Measurements from ENCODE around the gene SENP6. TPM values are rescaled to one million over a fixed set of nuclear protein-coding genes. Genes with fewer than 3 reads are reported as not detected.
"Not testable (repeated sequence)": the region's sequence is repeated elsewhere in the genome, so short reads cannot be mapped to it uniquely, and the experiment has no call there.

The SENP6 gene
- polyA plus RNA-seq, 1 donor, result 186 TPM

DNA sequence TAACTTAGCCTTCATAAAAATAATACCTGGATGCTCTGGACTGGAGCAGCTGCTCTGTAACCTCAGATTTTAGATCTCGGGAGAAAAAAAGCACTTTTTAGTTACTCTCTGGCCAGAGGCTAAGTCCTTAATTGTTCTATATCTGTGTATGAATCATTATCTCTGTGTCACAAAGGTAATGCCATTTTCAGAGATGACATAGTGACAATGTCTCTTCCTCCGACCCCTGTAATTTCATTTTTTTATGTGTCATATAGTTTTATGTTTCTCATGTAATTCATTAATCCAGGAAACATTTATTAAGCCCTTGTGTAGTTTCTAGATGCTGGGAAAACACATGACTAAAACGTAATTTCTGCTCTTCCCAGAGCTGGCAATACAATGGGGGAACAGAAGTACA is 55.6 kb downstream of the SENP6 start:
- no peak for DNase-seq

DNA sequence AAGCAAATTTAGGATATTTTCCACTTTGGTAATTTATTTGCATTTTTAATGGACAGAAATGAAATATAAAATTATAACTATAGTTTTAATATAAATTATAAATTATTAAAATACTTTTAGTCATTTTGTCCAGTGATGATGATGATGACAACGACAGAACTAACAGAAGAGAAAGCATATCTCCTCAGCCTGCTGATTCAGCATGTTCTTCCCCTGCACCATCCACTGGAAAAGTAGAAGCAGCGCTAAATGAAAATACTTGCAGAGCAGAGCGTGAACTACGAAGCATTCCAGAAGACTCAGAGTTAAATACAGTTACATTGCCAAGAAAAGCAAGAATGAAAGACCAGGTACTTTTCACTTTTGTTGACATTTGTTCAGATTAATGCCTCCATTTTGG is 64.9 kb downstream of the SENP6 start:
- no peak for DNase-seq

DNA sequence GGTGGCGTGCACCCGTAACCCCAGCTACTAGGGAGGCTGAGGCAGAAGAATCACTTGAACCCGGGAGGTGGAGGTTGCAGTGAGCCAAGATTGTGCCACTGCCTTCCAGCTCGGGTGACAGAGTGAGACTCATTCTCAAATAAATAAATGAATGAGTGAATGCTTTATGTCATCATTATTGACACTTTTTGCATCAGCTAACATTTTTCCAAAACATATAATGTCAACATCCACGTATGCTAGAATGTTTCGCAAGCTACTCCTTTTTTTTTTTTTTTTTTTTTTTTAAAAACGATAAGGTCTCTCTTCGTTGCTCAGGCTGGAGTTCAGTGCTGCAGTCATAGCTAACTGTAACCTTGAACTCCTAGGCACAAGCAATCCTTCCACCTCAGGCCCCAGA is 72.2 kb downstream of the SENP6 start:
- no peak for DNase-seq

DNA sequence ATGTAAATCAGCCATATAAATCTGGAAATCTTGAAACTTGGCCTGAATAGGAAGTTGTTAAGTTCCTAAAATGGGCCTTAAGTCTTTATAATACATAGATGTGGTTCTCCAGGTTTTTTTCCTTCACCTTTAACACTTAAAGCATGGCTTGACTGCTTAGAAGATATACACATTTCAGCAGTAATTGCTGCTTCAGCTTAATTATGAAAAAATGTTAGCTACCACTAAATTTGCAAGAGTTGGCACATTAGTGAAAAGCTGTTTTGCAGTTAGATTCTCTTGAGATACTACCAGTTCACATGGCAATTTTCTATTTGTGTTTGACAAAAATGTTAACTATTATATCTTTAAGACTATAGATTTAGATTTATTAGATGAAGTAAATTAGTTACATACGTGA is 74.7 kb downstream of the SENP6 start:
- DNase-seq, result no peak

DNA sequence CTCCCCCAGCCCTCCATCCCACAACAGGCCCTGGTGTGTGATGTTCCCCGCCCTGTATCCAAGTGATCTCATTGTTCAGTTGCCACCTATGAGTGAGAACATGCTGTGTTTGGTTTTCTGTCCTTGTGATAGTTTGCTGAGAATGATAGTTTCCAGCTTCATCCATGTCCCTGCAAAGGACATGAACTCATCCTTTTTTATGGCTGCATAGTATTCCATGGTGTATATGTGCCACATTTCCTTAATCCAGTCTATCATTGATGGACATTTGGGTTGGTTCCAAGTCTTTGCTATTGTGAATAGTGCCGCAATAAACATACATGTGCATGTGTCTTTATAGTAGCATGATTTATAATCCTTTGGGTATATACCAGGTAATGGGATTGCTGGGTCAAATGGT is 80.9 kb downstream of the SENP6 start:
- DNase-seq, result not testable (repeated sequence)

DNA sequence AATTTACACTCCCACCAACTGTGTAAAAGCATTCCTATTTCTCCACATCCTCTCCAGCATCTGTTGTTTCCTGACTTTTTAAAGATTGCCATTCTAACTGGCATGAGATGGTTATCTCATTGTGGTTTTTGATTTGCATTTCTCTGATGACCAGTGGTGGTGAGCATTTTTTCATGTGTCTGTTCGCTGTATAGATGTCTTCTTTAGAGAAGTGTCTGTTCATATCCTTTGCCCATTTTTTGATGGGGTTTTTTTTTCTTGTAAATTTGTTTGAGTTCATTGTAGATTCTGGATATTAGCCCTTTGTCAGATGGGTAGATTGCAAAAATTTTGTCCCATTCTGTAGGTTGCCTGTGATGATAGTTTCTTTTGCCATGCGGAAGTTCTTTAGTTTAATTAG is 81.3 kb downstream of the SENP6 start:
- not testable (repeated sequence) for DNase-seq

DNA sequence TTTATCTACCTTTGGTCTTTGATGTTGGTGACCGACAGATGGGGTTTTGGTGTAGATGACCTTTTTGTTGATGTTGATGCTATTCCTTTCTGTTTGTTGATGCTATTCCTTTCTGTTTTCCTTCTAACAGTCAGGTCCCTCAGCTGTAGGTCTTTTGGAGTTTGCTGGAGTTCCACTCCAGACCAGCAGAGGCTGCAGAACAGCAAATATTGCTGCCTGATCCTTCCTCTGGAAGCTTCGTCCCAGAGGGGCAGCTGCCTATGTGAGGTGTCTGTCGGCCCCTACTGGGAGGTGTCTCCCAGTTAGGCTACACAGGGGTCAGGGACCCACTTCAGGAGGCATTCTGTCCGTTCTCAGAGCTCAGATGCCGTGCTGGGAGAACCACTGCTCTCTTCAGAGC is 85.9 kb downstream of the SENP6 start:
- DNase-seq, result not testable (repeated sequence)

DNA sequence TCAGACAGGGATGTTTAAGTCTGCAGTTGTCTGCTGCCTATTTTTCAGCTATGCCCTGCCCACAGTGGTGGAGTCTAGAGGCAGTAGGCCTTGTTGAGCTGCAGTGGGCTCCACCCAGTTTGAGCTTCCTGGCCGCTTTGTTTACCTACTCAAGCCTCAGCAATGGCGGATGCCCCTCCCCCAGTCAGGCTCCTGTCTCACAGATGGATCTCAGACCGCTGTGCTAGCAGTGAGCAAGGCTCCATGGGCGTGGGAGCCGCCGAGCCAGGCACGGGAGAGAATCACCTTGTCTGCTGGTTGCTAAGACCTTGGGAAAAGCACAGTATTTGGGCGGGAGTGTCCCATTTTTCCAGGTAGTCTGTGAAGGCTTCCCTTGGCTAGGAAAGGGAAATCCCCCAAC is 86.3 kb downstream of the SENP6 start:
- not testable (repeated sequence) for DNase-seq

DNA sequence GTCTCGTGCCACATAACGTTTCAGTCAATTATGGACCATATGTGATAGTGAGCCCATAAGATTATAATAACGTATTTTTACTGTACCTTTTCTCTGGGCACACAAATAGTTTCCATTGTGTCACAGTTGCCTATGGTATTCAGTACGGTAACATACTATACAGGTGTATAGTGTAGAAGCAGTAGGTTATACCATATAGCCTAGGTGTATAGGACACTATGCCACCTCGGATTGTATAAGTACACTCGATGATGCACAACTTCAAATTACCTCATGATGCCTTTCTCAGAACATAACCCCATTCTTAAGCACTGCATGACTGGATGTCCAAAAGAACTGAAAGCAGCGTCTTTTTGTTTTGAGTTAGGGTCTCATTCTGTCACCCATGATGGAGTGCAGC is 87.9 kb downstream of the SENP6 start:
- no peak for DNase-seq

DNA sequence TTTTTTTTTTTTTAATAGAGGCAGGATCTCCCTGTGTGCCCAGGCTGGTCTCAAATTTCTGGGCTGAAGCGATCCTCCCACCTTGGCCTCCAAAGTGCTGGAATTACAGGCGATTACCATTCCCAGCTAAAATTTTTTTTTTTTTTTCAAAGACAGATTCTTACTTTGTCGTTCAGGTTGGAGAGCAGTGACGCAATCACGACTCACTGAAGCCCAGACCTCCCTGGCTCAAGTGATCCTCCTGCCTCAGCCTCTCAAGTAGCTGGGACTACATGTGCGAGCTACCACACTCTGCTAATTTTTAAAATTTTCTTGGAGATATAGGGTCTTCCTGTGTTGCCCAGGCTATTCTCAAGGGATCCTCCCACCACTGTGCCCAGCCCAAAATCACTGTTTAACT is 89.3 kb downstream of the SENP6 start:
- no peak for DNase-seq

DNA sequence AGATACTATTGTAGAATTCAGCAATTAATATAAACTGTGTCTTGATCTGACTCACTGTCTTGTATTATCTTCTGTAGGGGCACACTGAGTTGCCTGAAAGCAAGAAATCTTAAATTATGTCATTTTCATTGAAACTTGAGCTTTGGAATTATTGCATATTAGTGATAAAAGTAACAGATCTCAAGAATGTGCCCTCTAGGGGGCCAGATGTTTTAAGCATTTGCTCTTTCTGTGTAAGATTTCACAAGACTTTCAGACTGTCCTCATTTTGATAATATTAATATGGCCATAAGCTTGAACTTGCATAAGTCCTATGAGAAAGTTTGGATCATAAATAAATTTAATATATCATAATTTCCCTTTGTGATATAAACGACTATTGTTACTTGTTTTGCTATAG is 91.9 kb downstream of the SENP6 start:
- DNase-seq, result no peak

DNA sequence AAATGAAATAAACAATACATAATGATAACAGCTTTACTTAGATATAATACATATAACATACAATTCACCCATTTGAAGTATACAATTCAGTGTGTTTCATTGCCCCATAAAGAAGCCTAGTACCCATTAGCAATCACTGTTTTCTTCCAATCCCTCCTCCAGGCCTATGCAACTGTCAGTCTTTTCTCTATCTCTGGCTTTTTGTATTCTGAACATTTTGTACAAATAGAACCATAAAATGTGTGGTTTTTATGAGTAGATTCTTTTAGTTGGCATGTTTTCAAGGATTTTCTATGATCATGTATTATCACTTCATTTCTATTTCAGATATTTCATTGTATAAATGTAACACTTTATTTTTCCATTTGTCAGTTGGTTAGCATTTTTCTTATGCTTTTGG is 92.7 kb downstream of the SENP6 start:
- no peak for DNase-seq

DNA sequence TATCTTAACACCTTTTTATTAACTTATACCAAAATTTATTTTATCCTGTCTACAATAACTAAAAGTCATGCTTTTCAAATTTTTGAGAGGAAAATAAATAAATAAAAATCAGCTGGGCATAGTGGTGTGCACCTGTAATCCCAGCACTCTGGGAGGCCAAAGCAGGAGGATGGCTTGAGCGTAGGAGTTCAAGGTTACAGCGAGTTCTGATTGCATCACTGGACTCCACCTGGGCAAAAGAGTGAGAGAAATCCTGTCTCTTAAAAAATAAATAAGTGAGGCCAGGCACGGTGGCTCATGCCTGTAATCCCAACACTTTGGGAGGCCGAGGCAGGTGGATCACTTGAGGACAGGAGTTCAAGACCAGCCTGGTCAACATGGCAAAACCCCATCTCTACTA is 106.7 kb downstream of the SENP6 start:
- DNase-seq, result not testable (repeated sequence)

DNA sequence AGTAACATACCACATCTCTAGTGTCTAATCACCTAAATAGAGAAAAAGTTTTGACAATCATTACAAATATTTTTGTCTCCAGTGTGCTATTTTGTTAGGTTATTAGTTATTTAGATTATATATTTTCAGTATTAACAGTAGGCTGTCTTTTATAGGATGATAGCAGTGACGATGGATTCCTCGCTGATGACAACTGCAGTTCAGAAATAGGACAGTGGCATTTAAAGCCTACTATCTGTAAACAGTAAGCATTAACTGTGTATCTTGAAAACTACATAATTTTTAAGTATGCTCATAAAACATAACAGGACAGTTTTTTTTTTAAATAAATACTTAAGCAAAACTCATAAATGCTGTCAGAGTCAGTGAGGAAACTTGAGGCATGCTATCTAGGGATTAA is 109.5 kb downstream of the SENP6 start:
- no peak for DNase-seq

DNA sequence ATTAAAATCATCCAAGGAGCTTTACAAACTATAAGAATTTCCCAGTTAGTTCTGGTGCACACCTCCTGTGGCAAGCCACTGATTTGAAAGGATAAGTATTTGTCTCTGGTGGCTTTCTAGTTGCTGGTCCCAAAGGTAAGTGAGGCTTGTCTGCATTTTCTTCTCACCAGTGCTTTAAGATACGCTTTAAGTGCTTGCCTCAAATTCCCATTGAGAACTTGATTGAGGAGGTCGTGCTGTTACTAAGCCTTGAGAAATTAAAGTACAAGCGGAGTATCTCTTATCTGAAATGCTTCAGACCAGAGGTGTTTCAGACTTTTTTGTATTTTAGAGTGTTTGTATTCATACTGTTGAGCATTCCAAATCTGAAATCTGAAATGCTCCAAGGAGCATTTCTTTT is 117.5 kb downstream of the SENP6 start:
- no peak for DNase-seq

DNA sequence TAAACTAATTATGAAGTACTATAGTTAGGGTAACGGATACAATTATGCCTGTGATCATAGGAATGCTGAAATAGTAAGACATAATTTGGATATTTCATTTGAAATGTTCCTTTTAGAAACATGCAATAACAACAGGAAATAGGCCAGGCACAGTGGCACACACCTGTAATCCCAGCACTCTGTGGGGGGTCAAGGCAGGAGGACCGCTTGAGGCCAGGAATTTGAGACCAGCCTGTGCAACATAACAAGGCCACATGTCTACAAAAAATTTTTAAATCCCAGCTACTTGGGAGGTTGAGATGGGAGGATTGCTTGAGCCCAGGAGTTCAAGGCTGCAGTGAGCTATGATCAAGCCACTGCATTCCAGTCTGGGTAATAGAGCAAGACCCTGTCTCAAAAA is 121.7 kb downstream of the SENP6 start:
- DNase-seq, result no peak

DNA sequence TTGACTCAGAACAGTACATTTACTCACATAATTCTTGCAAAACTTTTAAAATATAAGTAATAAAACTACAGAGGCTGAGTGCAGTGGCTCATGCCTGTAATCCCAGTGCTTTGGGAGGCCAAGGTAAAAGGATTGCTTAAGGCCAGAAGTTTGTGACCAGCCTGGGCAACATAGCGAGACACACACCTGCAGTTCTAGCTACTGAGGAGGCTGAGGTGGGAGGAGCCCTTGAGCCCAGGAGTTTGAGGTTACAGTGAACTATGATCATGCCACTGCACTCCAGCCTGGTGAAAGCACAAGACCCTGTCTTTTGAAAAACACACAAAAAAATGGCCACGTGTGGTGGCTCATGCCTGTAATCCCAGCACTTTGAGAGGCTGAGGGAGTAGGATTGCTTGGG is 125.5 kb downstream of the SENP6 start:
- DNase-seq, result no peak

DNA sequence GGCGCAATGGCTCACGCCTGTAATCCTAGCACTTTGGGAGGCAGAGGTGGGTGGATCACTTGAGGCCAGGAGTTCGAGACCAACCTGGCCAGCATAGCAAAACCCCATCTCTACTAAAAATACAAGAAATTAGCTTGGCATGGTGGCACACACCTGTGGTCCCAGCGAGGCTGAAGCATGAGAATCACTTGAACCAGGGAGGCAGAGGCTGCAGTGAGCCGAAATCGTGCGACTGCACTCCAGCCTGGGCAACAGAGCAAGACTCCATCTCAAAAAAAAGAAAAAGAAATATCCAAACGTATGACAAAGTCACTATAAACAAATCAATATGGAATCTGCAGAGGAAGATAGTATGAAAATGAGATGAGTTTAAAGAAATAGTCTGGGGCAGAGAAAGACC is 129.3 kb downstream of the SENP6 start:
- DNase-seq, result not testable (repeated sequence)

DNA sequence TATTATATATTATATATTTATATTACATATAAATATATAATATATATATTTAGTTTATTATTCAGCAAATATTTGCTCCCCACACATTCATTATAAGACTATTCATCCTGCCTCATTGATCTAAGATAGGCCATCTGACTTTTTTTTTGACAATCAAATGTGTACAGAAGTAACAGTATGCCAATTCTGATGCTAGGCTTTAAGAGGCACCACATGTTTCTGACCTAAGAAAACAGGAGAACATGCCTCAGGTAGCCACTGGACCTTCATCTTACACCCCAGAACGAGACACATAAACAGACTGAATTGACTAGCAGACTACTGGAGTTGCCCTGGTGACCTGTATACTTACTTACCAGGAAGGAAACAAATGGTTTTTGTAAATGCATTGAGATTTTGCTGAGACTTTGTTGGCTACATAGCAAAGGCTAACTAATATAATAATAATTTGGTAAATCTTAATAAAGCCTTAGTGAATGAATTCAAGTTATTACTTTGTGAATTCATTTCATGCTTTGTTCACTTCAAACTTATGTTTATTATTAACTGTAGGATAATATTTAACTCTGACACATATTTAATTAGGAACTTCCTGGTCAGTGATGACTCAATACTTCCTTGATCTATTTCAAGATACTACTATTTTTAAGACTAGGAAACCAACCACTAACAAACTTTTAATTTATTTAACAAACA is 134.0 kb downstream of the SENP6 start:
- no peak for DNase-seq

DNA sequence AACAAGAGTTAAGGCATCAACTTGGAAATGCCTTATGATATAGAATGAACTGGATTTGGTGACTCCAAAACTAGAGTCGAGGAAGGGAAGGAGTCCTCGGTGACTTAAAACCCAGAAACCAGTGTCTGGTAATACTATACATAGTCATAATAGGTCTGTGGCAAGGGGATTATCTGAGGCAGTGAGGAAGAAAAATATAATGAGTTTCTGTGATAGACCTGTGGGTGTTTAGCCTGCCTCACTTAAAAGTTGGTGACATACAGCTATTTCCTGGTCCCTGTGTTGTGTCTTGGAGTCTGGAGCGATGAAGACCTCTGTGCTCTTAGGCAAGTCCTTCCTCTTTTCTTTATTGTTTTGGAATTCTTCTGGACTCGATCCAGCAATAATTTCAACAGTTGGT is 142.3 kb downstream of the SENP6 start:
- DNase-seq, result no peak

DNA sequence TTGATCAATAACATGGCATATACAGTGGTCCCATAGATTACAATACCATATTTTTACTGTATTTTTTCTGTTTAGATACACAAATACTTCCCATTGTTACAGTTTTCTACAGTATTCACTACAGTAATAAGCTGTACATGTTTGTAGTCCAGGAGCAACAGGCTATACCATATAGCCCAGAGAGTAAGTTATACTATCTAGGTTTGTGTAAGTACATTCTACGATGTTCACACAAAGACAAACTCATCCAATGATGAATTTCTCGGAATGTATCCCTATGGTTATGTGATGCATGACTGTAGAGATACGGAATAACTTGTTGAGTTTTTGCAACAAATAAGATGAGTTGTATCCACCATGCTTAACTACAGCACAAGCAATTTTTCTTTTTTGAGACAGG is 143.7 kb downstream of the SENP6 start:
- no peak for DNase-seq

DNA sequence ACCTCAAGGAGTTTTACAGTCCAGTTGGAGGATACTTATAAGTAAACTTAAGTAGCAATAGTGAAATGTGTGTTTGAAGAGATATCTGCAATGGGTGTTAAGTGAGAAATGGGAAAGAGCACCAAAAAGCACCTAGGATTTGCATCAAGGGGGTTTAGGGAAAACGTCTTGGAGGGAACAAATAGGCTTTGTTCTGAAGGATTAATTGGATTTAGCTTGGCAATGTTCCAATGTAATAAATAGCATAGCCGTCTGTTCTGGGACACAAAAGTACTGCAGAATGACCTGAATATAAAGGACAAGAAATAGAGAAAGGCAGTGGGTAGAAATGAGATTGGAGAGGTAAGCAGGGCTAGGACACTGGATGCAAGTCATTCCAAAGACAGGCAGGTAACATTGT is 144.5 kb downstream of the SENP6 start:
- DNase-seq, result no peak

DNA sequence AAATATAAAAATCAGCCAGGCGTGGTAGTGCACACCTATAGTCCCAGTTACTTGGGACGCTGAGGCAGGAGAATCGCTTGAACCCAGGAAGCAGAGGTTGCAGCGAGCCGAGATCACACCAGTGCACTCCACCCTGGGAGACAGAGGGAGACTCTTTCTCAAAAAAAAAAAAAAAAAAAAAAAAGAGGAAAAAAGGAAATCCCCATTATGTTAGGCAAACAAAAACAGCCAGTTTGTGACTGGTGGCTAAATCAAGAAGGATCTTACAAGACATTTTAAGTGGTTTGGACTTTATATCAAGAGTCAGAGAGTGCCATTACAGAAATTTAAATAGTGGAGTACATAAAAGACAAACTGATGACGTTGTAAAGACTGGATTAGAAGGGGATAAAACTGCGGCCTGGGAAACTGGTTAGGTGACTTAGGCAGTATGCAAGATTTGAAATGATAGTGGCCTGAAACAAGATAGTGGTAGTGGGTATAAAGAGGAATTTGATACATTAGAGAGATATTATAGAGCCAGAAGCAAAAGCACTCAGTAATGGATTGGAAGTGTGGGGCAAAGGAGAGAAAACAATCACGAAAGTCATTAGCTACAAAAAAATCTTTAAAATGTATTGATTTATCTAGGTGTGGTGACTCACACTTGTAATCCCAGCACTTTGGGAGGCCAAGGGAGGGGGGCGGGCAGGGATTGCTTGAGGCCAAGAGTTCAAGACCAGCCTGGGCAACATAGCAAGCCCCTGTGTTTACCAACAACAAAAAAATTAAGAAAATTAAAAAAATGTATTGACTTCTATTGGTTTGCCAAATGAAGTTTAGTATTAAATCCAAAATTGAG is 145.7 kb downstream of the SENP6 start:
- no peak for DNase-seq

All from left kidney (tissue), 2 donors.